WERI-Rb-1 (cell line): ENCODE measurements around the gene KCNT1.

ENCODE experiments used
- DNase-seq: peaks from one replicate; pipeline ENCODE4 v3.0.0-alpha.2; 2020
- H3K27ac ChIP-seq: fragments of 250-450 bp; sonication (Bioruptor Pico); 2 replicates; pipeline ENCODE4 v1.5.1; 2020; ENCODE audit warnings: mild to moderate bottlenecking, moderate library complexity
- H3K27me3 ChIP-seq: fragments of 250-450 bp; sonication (Bioruptor Pico); 2 replicates; pipeline ENCODE4 v1.5.1; 2021; ENCODE audit warnings: mild to moderate bottlenecking, low read depth, moderate library complexity; ENCODE audit not compliant: insufficient read depth, severe bottlenecking
- H3K36me3 ChIP-seq: fragments of 250-450 bp; sonication (Bioruptor Pico); 2 replicates; pipeline ENCODE4 v1.5.1; 2020; ENCODE audit warnings: mild to moderate bottlenecking, moderate library complexity
- H3K4me3 ChIP-seq: 2 replicates; pipeline ENCODE4 v1.5.1; 2011; ENCODE audit warnings: low read depth, mild to moderate bottlenecking, control low read depth, low read length
- H3K9me3 ChIP-seq: fragments of 250-450 bp; sonication (Bioruptor Pico); 2 replicates; pipeline ENCODE4 v1.5.1; 2021; ENCODE audit warnings: mild to moderate bottlenecking, moderate library complexity; ENCODE audit not compliant: severe bottlenecking
- TF ChIP-seq, protein P1 (sequence below): IDR thresholded peaks from 2 replicates; pipeline ENCODE4 v1.5.1; 2011; ENCODE audit warnings: low read depth, mild to moderate bottlenecking, control low read depth, inconsistent platforms, low read length

Gene KCNT1

GRCh38 chr9:135757356-135757755 lies 55.4 kb downstream of the KCNT1 start:
- Histone ChIP-seq H3K27me3 (no peaks in the 10 kb centered on the region), H3K9me3 (no peaks in the 10 kb centered on the region), H3K4me3 (no peak overlapping the region), H3K27ac (no peak overlapping the region), H3K36me3 (no peaks in the 10 kb centered on the region)
- TF ChIP-seq, protein P1, sequence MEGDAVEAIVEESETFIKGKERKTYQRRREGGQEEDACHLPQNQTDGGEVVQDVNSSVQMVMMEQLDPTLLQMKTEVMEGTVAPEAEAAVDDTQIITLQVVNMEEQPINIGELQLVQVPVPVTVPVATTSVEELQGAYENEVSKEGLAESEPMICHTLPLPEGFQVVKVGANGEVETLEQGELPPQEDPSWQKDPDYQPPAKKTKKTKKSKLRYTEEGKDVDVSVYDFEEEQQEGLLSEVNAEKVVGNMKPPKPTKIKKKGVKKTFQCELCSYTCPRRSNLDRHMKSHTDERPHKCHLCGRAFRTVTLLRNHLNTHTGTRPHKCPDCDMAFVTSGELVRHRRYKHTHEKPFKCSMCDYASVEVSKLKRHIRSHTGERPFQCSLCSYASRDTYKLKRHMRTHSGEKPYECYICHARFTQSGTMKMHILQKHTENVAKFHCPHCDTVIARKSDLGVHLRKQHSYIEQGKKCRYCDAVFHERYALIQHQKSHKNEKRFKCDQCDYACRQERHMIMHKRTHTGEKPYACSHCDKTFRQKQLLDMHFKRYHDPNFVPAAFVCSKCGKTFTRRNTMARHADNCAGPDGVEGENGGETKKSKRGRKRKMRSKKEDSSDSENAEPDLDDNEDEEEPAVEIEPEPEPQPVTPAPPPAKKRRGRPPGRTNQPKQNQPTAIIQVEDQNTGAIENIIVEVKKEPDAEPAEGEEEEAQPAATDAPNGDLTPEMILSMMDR, result no peak
- DNase-seq, result no peak

DNA sequence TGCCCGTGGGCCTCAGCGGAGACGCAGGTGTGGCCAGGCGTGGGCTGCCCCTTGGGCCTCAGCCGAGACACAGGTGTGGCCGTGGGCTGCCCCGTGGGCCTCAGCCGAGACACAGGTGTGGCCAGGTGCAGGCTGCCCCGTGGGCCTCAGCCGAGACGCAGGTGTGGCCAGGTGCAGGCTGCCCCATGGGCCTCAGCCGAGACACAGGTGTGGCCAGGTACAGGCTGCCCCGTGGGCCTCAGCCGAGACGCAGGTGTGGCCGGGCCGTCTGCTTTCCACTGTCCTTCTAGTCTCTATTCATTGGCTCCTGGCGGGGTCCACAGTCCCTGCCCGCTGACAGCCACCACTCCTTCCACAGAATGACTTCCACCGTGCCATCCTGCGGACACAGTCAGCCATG lies 56.1 kb downstream of the KCNT1 start:
- no peaks in the 10 kb centered on the region for H3K36me3 ChIP-seq
- H3K27me3 ChIP-seq, result no peaks in the 10 kb centered on the region
- H3K4me3 ChIP-seq, result no peak overlapping the region
- no peak overlapping the region for H3K27ac ChIP-seq
- TF ChIP-seq, protein P1, result no peak
- no peak for DNase-seq
- H3K9me3 ChIP-seq, result no peaks in the 10 kb centered on the region

GRCh38 chr9:135758870-135759269 lies 56.9 kb downstream of the KCNT1 start:
- H3K36me3 ChIP-seq, result no peaks in the 10 kb centered on the region
- no peak for DNase-seq
- no peak overlapping the region for H3K27ac ChIP-seq
- no peaks in the 10 kb centered on the region for H3K27me3 ChIP-seq
- H3K9me3 ChIP-seq, result no peaks in the 10 kb centered on the region
- TF ChIP-seq, protein P1, result no peak
- H3K4me3 ChIP-seq, result no peak overlapping the region

DNA sequence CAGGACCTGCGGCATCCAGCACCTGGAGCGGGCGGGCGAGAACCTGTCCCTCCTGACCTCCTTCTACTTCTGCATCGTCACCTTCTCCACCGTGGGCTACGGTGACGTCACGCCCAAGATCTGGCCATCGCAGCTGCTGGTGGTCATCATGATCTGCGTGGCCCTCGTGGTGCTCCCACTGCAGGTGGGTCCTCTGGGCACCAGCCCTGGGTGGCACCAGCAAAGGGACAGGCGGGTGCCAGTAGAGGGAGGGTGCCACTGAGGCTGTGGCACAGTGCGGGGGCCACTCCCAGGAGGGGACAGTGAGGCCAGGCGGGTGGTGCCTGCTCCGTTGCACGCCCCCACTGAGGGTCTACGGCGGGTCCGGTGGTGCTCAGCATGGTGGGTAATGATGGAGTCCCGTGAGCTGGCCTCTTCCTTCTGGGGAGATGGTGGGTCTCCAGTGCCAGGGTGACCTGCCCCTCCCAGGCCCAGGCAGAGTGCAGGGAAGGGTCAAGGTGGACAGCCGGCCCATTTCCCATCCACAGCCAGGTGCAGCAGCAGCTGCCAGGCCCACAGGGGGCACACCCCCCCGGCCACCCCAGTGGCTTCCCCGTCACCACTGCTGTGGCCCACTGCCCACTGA lies 57.8 kb downstream of the KCNT1 start:
- TF ChIP-seq, protein P1, result no peak
- no peak for DNase-seq
- H3K27me3 ChIP-seq, result no peaks in the 10 kb centered on the region

DNA sequence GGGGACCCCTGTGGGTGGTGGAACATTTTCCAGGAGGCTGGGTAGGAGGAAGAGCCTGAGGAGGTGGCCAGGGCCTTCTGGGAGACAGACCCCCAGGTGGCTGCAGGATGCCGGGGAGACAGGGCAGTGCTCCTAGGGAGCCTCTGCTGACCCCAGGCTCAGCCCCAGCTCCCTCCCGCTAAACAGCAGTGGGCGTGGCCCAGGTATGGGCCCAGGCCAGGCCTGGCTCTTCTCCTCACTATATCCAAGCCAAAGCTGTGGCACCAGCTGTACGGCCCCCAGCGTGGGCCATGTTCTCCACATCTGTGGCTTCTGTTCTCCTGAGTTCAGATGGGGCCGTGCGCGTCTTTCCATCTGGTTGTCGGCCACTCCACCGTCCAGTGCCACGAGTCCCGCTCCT lies 58.5 kb downstream of the KCNT1 start:
- DNase-seq, result no peak
- Histone ChIP-seq H3K27ac (no peak overlapping the region), H3K4me3 (no peak overlapping the region), H3K36me3 (no peaks in the 10 kb centered on the region), H3K9me3 (peaks cover 4% of the 10 kb centered on the region), H3K27me3 (no peaks in the 10 kb centered on the region)
- TF ChIP-seq, protein P1, result no peak

More for the DNA sequence above, 57.8 kb downstream of the KCNT1 start:
- Histone ChIP-seq H3K27ac (no peak overlapping the region), H3K36me3 (no peaks in the 10 kb centered on the region), H3K4me3 (no peak overlapping the region), H3K9me3 (no peaks in the 10 kb centered on the region)
